HG02970 (cell line): ENCODE results near the gene EBNA1BP2.
"Not testable (repeated sequence)": the region's sequence is repeated elsewhere in the genome, so short reads cannot be mapped to it uniquely, and the experiment has no call there.

ENCODE experiments used
- ATAC-seq: cut with Tn5 transposase; IDR thresholded peaks from one replicate; pipeline ENCODE4 v1.9.1; 2021; ENCODE audit warnings: mild to moderate bottlenecking, moderate library complexity, moderate number of reproducible peaks; ENCODE audit not compliant: unreplicated experiment, low FRiP score

EBNA1BP2 gene, protein sequence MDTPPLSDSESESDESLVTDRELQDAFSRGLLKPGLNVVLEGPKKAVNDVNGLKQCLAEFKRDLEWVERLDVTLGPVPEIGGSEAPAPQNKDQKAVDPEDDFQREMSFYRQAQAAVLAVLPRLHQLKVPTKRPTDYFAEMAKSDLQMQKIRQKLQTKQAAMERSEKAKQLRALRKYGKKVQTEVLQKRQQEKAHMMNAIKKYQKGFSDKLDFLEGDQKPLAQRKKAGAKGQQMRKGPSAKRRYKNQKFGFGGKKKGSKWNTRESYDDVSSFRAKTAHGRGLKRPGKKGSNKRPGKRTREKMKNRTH

GRCh38 chr1:43171876-43172526 lies at the start of gene EBNA1BP2, which contains the start of gene CFAP57:
Gene EBNA1BP2, minus strand, starts transcription at chr1:43172290. Its CDS starts 172 bp downstream, at chr1:43172118.
Gene CFAP57, plus strand, starts transcription at chr1:43172330. Its CDS starts 424 bp downstream, at chr1:43172754.
- ATAC-seq: peak; percentile 90

DNA sequence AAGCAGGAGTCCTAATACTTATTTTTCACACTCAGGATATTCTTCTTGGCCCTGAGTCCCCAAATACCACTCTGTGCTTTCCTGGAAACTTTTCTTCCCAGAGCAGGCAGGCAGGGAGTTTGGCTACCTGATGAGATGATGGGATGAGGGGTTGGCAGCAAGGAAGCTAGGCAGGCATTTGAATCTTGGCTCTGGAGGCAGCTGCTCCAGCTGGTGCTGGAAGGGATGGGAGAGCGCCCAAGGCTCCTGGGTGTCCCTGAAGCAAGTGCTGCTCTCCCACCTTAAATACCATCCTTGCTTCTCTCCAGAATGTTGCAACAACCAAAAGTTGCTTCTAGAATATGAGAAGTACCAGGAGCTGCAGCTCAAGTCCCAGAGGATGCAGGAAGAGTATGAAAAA lies 49.7 kb upstream of the EBNA1BP2 start:
- ATAC-seq: no peak

DNA sequence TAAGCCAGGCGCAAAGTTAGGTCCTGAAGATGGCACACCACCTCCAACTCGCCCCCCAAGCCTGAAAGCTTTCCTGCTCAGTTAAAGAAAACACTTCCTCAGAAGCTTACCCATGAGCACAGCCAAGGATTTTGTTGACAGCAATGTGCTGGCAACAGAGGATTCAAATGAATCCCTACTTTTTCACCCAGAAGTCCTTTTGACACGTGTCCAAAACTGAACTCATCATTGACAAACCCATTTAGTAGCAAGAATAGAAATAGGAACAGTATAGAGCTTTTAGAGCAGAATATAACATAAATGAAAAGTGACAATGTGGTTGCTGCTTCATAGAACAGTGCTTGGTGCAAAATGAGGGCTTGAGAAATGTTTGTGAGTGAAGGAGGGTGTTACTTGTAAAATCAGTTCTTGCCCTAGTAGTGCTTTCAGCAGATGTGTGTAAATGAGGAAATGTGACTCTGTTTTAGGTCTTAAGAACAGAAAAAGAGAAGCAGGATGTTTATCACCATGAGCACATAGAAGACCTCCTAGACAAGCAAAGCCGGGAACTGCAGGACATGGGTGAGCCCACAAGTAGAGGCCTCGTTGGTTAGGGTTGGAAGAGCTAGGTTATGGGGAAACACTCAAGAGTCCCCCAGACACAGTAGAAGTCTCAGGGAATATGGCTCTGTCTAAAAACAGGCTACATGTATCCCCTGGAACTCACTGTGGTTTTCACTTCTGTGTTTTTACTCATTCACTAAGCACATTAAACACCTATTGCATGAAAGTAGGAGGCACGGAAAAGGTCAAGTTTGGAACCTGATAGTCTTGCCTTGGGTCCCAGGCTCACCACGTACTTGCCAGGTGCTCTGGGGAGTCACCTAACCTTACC lies 49.1 kb upstream of the EBNA1BP2 start:
- peak; percentile 53 for ATAC-seq

GRCh38 chr1:43217747-43218146 lies 45.7 kb upstream of the EBNA1BP2 start:
- ATAC-seq: no peak

DNA sequence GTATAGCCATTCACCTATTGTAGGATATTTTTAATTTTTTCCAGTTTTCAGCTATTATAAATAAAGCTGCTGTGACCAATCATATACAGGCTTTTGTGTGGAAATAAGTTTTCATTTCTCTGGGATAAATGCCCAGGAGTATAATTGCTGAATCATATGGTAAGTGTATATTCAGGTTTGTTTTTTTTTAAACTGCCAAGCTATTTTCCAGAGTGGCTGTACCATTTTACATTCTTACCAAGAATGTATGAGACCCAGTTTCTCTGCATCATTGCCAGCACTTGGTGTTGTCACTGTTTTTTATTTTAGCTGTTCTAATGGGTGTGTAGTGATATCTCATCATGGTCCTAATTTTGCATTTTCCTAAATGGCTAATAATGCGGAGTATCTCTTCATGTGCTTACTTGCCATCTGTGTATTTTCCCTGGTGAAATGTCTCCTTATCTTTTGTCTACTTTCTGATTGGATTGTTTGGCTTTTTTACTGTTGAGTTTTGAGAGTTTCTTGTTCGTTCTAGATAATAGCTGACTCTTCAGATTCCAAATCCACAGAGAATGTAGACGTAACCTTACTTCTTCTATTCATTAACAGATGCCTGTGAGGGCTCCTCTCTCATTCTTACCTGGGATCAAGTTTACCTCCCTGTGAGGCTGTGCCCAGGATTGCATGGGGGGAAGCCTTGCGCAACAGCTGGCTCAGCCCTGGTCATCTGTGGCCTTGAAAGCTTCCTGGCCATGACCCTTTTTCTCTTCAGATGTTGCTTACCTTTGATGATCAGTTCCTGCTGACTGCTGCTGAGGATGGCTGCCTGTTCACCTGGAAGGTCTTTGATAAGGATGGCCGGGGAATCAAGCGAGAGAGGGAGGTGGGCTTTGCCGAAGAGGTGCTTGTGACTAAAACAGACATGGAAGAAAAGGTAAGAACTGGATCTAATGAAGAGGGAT lies 42.7 kb upstream of the EBNA1BP2 start:
- ATAC-seq: no peak

DNA sequence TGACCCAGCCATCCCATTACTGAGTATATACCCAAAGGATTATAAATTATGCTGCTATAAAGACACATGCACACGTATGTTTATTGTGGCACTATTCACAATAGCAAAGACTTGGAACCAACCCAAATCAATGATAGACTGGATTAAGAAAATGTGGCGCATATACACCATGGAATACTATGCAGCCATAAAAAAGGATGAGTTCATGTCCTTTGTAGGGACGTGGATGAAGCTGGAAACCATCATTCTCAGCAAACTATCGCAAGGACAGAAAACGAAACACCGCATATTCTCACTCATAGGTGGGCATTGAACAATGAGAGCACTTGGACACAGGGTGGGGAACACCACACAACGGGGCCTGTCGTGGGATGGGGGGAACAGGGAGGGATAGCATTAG lies 36.2 kb upstream of the EBNA1BP2 start:
- ATAC-seq: not testable (repeated sequence)

DNA sequence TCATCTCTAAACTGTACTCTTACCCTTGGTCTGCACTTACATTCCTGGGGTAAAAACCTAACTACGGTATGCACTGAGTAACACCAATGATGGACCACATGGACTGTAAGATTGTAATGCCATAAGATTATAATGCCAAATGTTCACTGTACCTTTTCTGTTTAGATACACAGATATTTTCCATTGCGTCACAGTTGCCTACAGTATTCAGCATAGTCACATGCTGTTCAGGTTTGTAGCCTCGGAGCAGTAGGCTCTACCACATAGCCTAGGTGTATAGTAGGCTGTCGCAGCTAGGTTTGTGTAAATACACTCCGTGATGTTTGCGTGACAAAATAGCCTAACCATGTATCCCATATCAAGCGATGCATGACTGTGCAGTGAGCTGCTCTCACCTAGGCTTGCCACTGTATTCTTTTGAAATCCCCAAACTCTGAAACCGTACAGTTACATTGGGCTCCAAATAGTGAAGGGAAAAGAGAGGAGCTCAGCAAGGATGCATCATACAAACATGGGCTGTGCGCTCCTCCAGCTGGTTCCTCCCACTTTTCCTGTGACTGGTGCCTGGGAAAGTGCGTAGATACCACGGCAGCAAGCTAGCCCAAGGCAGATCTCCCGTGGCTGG lies 35.3 kb upstream of the EBNA1BP2 start:
- ATAC-seq: no peak

- ATAC-seq: no peak
These were observed 34.6 kb upstream of the EBNA1BP2 start for GRCh38 chr1:43206600-43207228.

- no peak for ATAC-seq
These were observed 33.6 kb upstream of the EBNA1BP2 start for GRCh38 chr1:43205671-43206070.

- no peak for ATAC-seq
These were observed 32.3 kb upstream of the EBNA1BP2 start for GRCh38 chr1:43204394-43204793.

DNA sequence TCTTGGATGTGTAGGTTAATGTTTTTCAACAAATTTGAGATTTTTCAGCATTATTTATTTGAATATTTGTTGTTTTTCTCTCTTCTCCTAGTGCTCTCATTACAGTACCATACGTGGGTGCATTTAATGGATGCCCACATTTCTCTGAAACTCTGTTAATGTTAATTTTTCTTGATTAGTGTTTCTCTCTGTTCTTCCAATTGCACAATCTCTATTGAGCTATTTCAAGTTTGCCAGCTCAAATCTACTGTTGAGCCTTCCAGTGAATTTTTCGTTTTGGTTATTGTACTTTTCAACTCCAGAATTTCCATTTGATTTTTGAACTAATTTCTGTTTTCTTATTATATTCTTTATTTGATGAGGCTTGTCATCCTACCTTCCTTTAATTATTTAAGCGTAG lies 31.8 kb upstream of the EBNA1BP2 start:
- ATAC-seq: no peak

DNA sequence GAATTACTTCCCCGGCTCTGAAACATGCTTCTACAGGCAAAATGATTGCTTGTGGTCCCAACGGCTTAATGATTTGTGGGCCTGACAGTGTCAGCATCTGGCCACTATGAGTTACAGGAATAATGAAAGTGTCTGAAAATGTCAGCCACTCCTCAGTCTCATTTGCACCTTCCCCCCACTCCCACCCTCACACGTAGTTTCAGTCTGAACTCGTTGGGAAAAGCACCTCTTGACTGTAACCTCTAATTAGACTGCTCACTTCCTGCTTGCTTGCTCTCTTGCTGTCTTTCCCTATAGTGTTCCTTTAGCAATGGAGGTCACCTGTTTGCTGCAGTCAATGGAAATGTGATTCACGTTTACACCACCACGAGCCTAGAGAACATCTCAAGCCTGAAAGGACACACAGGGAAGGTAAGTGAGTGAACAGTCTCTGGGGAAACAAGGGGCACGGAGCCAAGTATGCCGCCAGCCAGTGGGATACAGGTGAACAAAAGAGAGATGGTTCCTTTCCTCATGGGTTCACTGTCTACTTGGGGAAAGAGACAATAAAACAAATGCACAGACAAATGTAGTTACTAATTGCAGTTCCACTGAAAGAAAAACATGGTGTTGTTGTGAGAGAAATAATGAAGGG lies 27.1 kb upstream of the EBNA1BP2 start:
- ATAC-seq: peak; percentile 49

GRCh38 chr1:43197343-43198127 lies 25.4 kb upstream of the EBNA1BP2 start:
- ATAC-seq: no peak

DNA sequence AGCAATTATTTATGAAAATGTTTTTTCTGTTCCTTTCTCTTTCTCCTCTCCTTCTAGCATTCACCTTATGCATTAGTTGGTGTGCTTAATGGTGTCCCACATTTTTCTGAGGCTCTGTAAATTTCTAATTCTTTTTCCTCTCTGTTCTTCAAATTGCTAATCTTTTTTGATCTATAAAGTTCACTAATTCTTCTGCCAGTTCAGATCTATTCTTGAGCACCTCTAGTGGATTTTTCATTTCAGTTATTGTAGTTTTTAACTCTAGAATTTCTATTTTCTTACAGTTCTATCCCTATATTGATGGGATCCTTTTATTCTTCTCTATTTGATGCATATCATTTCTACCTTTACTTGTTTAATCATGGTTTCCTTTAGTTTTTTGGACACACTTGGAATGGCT lies 22.4 kb upstream of the EBNA1BP2 start:
- ATAC-seq: no peak

GRCh38 chr1:43188106-43188505 lies 16.0 kb upstream of the EBNA1BP2 start:
- no peak for ATAC-seq

GRCh38 chr1:43184995-43185394 lies 12.9 kb upstream of the EBNA1BP2 start:
- no peak for ATAC-seq

- no peak for ATAC-seq
These were observed 12.3 kb upstream of the EBNA1BP2 start for GRCh38 chr1:43184388-43184787.

DNA sequence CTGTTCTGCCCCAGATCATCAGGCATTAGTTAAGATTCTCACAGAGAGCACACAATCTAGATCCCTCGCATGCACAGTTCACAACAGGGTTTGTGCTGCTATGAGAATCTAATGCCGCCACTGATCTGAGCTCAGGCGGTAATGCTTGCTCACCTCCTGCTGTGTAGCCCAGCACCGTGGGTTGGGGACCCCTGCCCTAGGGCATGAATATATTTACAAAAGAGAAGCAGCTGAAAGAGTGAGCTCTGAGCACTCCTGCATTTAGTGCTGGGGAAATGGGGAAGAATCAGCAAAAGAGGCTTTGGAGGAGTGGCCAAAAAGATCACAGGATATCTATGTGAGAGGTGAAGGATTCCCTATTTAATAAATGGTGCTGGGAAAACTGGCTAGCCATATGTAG lies 5.6 kb upstream of the EBNA1BP2 start:
- no peak for ATAC-seq
